AG04449 (cell line): ENCODE data around the gene THRA.

Experiments used
- CTCF ChIA-PET: fragments of 350-600 bp; formaldehyde crosslinking; extraction: SDS; loops from one replicate; lab custom pipeline; 2021; ENCODE audit warnings: antibody characterized with exemption; lab: Yijun Ruan, JAX
- POLR2A ChIA-PET: fragments of 400-600, 350-600 bp; formaldehyde crosslinking; extraction: SDS; loops from one replicate; lab custom pipeline; 2020; ENCODE audit warnings: antibody characterized with exemption, inconsistent platforms; lab: Yijun Ruan, JAX
- DNase-seq: peaks from one replicate; pipeline ENCODE4 v3.0.0-alpha.2; 2010; ENCODE audit warnings: low read depth, low spot score
- H3K4me3 ChIP-seq: 2 replicates; pipeline ENCODE4 v1.5.1; 2011; ENCODE audit warnings: low read depth, mild to moderate bottlenecking, control low read depth, low read length
- CTCF ChIP-seq: IDR thresholded peaks from one replicate; pipeline ENCODE4 v1.5.1; 2011; ENCODE audit warnings: mild to moderate bottlenecking, moderate library complexity, low read length, control low read depth, inconsistent platforms; ENCODE audit not compliant: insufficient read depth; ENCODE audit errors: missing control alignments

Gene THRA

GRCh38 chr17:40124279-40125141 is 61.7 kb downstream of the THRA start:
- DNase-seq, result no peak
- no peak for TF ChIP-seq CTCF
- peak overlapping the region; percentile 92 for H3K4me3 ChIP-seq
- CTCF ChIA-PET, result interaction anchor here (0.6 to 8.5 kb wide), 12 partner anchors 9 to 1546 kb away, joined by 3 to 126 read pairs (median 4); partner anchors contain the start of genes CASC3 and CSF3
- POLR2A ChIA-PET, result interaction anchor here (1.2 to 5.1 kb wide), 5 partner anchors 12 to 28 kb away, joined by 3 to 74 read pairs (median 12); partner anchors contain the start of genes CASC3 and NR1D1

GRCh38 chr17:40129498-40129897 is 66.7 kb downstream of the THRA start:
- ChIA-PET POLR2A (interaction anchor here (1.1 kb wide), 1 partner anchor 10 kb away, joined by 3 read pairs; no protein-coding TSS in a partner anchor), CTCF (interaction anchor here (0.7 to 2.3 kb wide), 6 partner anchors 17 to 92 kb away, joined by 3 to 7 read pairs (median 4); no protein-coding TSS in a partner anchor)
- no peak for TF ChIP-seq CTCF
- no peak for DNase-seq
- H3K4me3 ChIP-seq, result no peak overlapping the region

GRCh38 chr17:40130352-40131042 is 67.7 kb downstream of the THRA start:
- ChIA-PET CTCF (interaction anchor here (1.3 to 2.3 kb wide), 4 partner anchors 9 to 54 kb away, joined by 4 to 7 read pairs (median 6); partner anchors contain the start of gene CASC3), POLR2A (interaction anchor here (1.2 kb wide), 1 partner anchor 10 kb away, joined by 3 read pairs; the partner anchor contains the start of gene CASC3)
- no peak for TF ChIP-seq CTCF
- no peak overlapping the region for H3K4me3 ChIP-seq
- DNase-seq, result no peak

- TF ChIP-seq CTCF, result no peak
- DNase-seq, result no peak
- ChIA-PET POLR2A (interaction anchor here (1.3 kb wide), 1 partner anchor 34 kb away, joined by 3 read pairs; the partner anchor contains the start of gene NR1D1), CTCF (interaction anchor here (0.8 to 3.4 kb wide), 8 partner anchors 10 to 107 kb away, joined by 3 to 23 read pairs (median 4); partner anchors contain the start of gene NR1D1)
- no peak overlapping the region for H3K4me3 ChIP-seq
Measured at GRCh38 chr17:40134184-40134583, 71.4 kb downstream of the THRA start.

GRCh38 chr17:40135817-40136216 is 73.1 kb downstream of the THRA start:
- DNase-seq, result no peak
- POLR2A ChIA-PET, result no interaction called here
- CTCF ChIA-PET, result interaction anchor here (1.5 to 3.4 kb wide), 2 partner anchors 11 to 56 kb away, joined by 4 to 23 read pairs; no protein-coding TSS in a partner anchor
- no peak for TF ChIP-seq CTCF
- no peak overlapping the region for H3K4me3 ChIP-seq
